Type B pancreatic cell (in vitro differentiated cells): ENCODE measurements around the gene SURF4. TPM values are rescaled to one million over a fixed set of nuclear protein-coding genes. Genes with fewer than 3 reads are reported as not detected.
"Not testable (repeated sequence)": the region's sequence is repeated elsewhere in the genome, so short reads cannot be mapped to it uniquely, and the experiment has no call there.

Source experiments
- DNase-seq: peaks from one replicate; pipeline ENCODE4 v3.0.0; 2021; ENCODE audit warnings: mixed read lengths; ENCODE audit not compliant: unreplicated experiment; ENCODE audit errors: extremely low spot score
- H3K27ac Mint-ChIP-seq: 2 replicates; pipeline ENCODE4 v1.8.0; 2021; ENCODE audit warnings: mild to moderate bottlenecking, mixed read lengths
- H3K27me3 Mint-ChIP-seq: 2 replicates; pipeline ENCODE4 v1.8.0; 2021; ENCODE audit warnings: mixed read lengths
- H3K36me3 Mint-ChIP-seq: 2 replicates; pipeline ENCODE4 v1.8.0; 2021; ENCODE audit warnings: mixed read lengths
- H3K4me1 Mint-ChIP-seq: one replicate; pipeline ENCODE4 v1.8.0; 2021; ENCODE audit warnings: mixed read lengths; ENCODE audit not compliant: unreplicated experiment
- H3K4me3 Mint-ChIP-seq: 2 replicates; pipeline ENCODE4 v1.8.0; 2021; ENCODE audit warnings: mild to moderate bottlenecking, mixed read lengths
- H3K9me3 Mint-ChIP-seq: 2 replicates; pipeline ENCODE4 v1.8.0; 2021; ENCODE audit warnings: mixed read lengths
- CTCF ChIP-seq: fragments of 200-600 bp; sonication (generic); conservative IDR thresholded peaks from 2 replicates; pipeline ENCODE4 v1.5.0; 2021; ENCODE audit warnings: antibody characterized with exemption, mild to moderate bottlenecking
- total RNA-seq: library from RNA; stranded (reverse); gene quantifications from 2 replicates; pipeline ENCODE4 v1.2.1, GENCODE V29; 2021; ENCODE audit warnings: low replicate concordance

The SURF4 gene
- total RNA-seq, 1 donor from 2014 or later, result 173 TPM

- H3K9me3 Mint-ChIP-seq, result peaks cover 5% of the 10 kb centered on the region
- H3K4me1 Mint-ChIP-seq, result no peaks in the 10 kb centered on the region
- H3K36me3 Mint-ChIP-seq, result peaks cover 16% of the 10 kb centered on the region
- H3K4me3 Mint-ChIP-seq, result no peak overlapping the region
- no peak for DNase-seq
- TF ChIP-seq CTCF, result no peak
- no peaks in the 10 kb centered on the region for H3K27me3 Mint-ChIP-seq
- no peak overlapping the region for H3K27ac Mint-ChIP-seq
Observed at GRCh38 chr9:133327834-133328484, 47.9 kb downstream of the SURF4 start.

GRCh38 chr9:133327021-133327420 is 48.8 kb downstream of the SURF4 start:
- not testable (repeated sequence) for H3K4me3 Mint-ChIP-seq, H3K4me1 Mint-ChIP-seq, DNase-seq, H3K9me3 Mint-ChIP-seq, H3K27ac Mint-ChIP-seq, H3K27me3 Mint-ChIP-seq
- H3K36me3 Mint-ChIP-seq, result peaks cover 16% of the 10 kb centered on the region

- Mint-ChIP-seq H3K4me1 (no peaks in the 10 kb centered on the region), H3K4me3 (no peak overlapping the region), H3K27ac (no peak overlapping the region), H3K9me3 (peaks cover 5% of the 10 kb centered on the region), H3K27me3 (no peaks in the 10 kb centered on the region), H3K36me3 (peaks cover 4% of the 10 kb centered on the region)
- TF ChIP-seq CTCF, result no peak
- no peak for DNase-seq
Observed at GRCh38 chr9:133323991-133324703, 51.7 kb downstream of the SURF4 start.

- H3K27me3 Mint-ChIP-seq, result peaks cover 2% of the 10 kb centered on the region
- H3K4me1 Mint-ChIP-seq, result no peaks in the 10 kb centered on the region
- H3K27ac Mint-ChIP-seq, result no peak overlapping the region
- no peaks in the 10 kb centered on the region for H3K36me3 Mint-ChIP-seq
- TF ChIP-seq CTCF, result no peak
- no peak for DNase-seq
- no peak overlapping the region for H3K4me3 Mint-ChIP-seq
- peaks cover 5% of the 10 kb centered on the region for H3K9me3 Mint-ChIP-seq
Observed at GRCh38 chr9:133323211-133323610, 52.6 kb downstream of the SURF4 start.

- TF ChIP-seq CTCF, result no peak
- Mint-ChIP-seq H3K27ac (no peak overlapping the region), H3K36me3 (no peaks in the 10 kb centered on the region), H3K4me3 (no peak overlapping the region), H3K9me3 (peaks cover 5% of the 10 kb centered on the region), H3K4me1 (no peaks in the 10 kb centered on the region), H3K27me3 (peaks cover 2% of the 10 kb centered on the region)
- DNase-seq, result no peak
Observed at GRCh38 chr9:133322701-133323100, 53.2 kb downstream of the SURF4 start.

GRCh38 chr9:133321411-133321935 is 54.4 kb downstream of the SURF4 start:
- Mint-ChIP-seq H3K27me3 (peaks cover 5% of the 10 kb centered on the region), H3K4me1 (no peaks in the 10 kb centered on the region)

More at GRCh38 chr9:133321411-133321935, 54.4 kb downstream of the SURF4 start:
- Mint-ChIP-seq H3K4me3 (no peak overlapping the region), H3K36me3 (no peaks in the 10 kb centered on the region), H3K9me3 (peaks cover 5% of the 10 kb centered on the region), H3K27ac (no peak overlapping the region)
- no peak for DNase-seq
- TF ChIP-seq CTCF, result no peak
